ENCODE measurements around the gene PI4KA. TPM values are rescaled to one million over a fixed set of nuclear protein-coding genes. Genes with fewer than 3 reads are reported as not detected.

The PI4KA gene
- total RNA-seq, 1 donor from 2014 or later, result 24.4 TPM

GRCh38 chr22:20752873-20753272 is 105.7 kb downstream of the PI4KA start:
- Histone ChIP-seq H3K4me1 (no peaks in the 10 kb centered on the region), H3K9ac (no peak overlapping the region), H3K9me3 (ENCODE audit: low read depth) (no peaks in the 10 kb centered on the region), H3K36me3 (no peaks in the 10 kb centered on the region), H2AFZ (replicated peaks) (no peak overlapping the region), H3K27ac (no peak overlapping the region), H3F3A (ENCODE audit: low read depth) (no peaks in the 10 kb centered on the region), H3K4me3 (no peak overlapping the region), H4K20me1 (ENCODE audit: low read depth) (no peaks in the 10 kb centered on the region), H3K27me3 (no peaks in the 10 kb centered on the region), H3K79me2 (ENCODE audit: low read depth) (no peaks in the 10 kb centered on the region), H3K4me2 (no peak overlapping the region)
- Mint-ChIP-seq H3K9me3 (no peaks in the 10 kb centered on the region), H3K4me3 (no peak overlapping the region), H3K27ac (no peak overlapping the region), H3K4me1 (no peaks in the 10 kb centered on the region), H3K36me3 (peaks cover 20% of the 10 kb centered on the region), H3K27me3 (ENCODE audit: insufficient read depth, low read depth) (peaks cover 5% of the 10 kb centered on the region)
- DNase-seq (ENCODE audit: low spot score), result no peak
- no peak for TF ChIP-seq EZH2phosphoT487 (IDR thresholded peaks at IDR 0.05)
- no peak for TF ChIP-seq EZH2 (IDR thresholded peaks at IDR 0.05)
- no peak for TF ChIP-seq CTCF (IDR thresholded peaks at IDR 0.05)

GRCh38 chr22:20752104-20752741 is 106.4 kb downstream of the PI4KA start:
- Histone ChIP-seq H3K9me3 (ENCODE audit: low read depth) (no peaks in the 10 kb centered on the region), H3K4me1 (no peaks in the 10 kb centered on the region), H2AFZ (replicated peaks) (no peak overlapping the region), H3K27me3 (no peaks in the 10 kb centered on the region), H3K36me3 (no peaks in the 10 kb centered on the region), H3K9ac (no peak overlapping the region), H4K20me1 (ENCODE audit: low read depth) (no peaks in the 10 kb centered on the region), H3K79me2 (ENCODE audit: low read depth) (no peaks in the 10 kb centered on the region), H3K4me3 (no peak overlapping the region), H3K27ac (no peak overlapping the region), H3F3A (ENCODE audit: low read depth) (no peaks in the 10 kb centered on the region), H3K4me2 (no peak overlapping the region)
- no peak overlapping the region for H3K27ac Mint-ChIP-seq
- H3K4me3 Mint-ChIP-seq, result no peak overlapping the region
- no peak for DNase-seq (ENCODE audit: low spot score)
- H3K4me1 Mint-ChIP-seq, result no peaks in the 10 kb centered on the region
- peaks cover 5% of the 10 kb centered on the region for H3K27me3 Mint-ChIP-seq (ENCODE audit: insufficient read depth, low read depth)
- no peak for TF ChIP-seq EZH2phosphoT487 (IDR thresholded peaks at IDR 0.05)
- no peak for TF ChIP-seq EZH2 (IDR thresholded peaks at IDR 0.05)
- no peak for TF ChIP-seq CTCF (IDR thresholded peaks at IDR 0.05)
- no peaks in the 10 kb centered on the region for H3K9me3 Mint-ChIP-seq
- H3K36me3 Mint-ChIP-seq, result peaks cover 16% of the 10 kb centered on the region

GRCh38 chr22:20751185-20751851 is 107.3 kb downstream of the PI4KA start:
- H3K27ac Mint-ChIP-seq, result no peak overlapping the region

More at GRCh38 chr22:20751185-20751851, 107.3 kb downstream of the PI4KA start:
- peak; percentile 51 for DNase-seq (ENCODE audit: low spot score)
- Histone ChIP-seq H3K27ac (no peak overlapping the region), H2AFZ (replicated peaks) (no peak overlapping the region), H3K4me3 (no peak overlapping the region), H3K9me3 (ENCODE audit: low read depth) (no peaks in the 10 kb centered on the region), H3K36me3 (no peaks in the 10 kb centered on the region), H4K20me1 (ENCODE audit: low read depth) (no peaks in the 10 kb centered on the region), H3F3A (ENCODE audit: low read depth) (no peaks in the 10 kb centered on the region), H3K79me2 (ENCODE audit: low read depth) (no peaks in the 10 kb centered on the region), H3K4me1 (no peaks in the 10 kb centered on the region), H3K9ac (no peak overlapping the region), H3K4me2 (no peak overlapping the region), H3K27me3 (no peaks in the 10 kb centered on the region)
- no peaks in the 10 kb centered on the region for H3K9me3 Mint-ChIP-seq
- H3K36me3 Mint-ChIP-seq, result peaks cover 12% of the 10 kb centered on the region
- H3K27me3 Mint-ChIP-seq (ENCODE audit: insufficient read depth, low read depth), result peaks cover 5% of the 10 kb centered on the region
- H3K4me3 Mint-ChIP-seq, result no peak overlapping the region
- H3K4me1 Mint-ChIP-seq, result no peaks in the 10 kb centered on the region
- no peak for TF ChIP-seq EZH2phosphoT487 (IDR thresholded peaks at IDR 0.05)
- TF ChIP-seq EZH2 (IDR thresholded peaks at IDR 0.05), result no peak
- peak; percentile 40 for TF ChIP-seq CTCF (IDR thresholded peaks at IDR 0.05)

Measured in neural progenitor cell (in vitro differentiated cells).